CD4-positive, alpha-beta T cell treated with Interleukin-6 for 4 hours (primary cell): ENCODE measurements around the gene ZNF609.

Source experiments
- DNase-seq: peaks from one replicate; pipeline ENCODE4 v3.0.0-alpha.2; 2020; ENCODE audit warnings: mixed read lengths

ZNF609 gene

DNA sequence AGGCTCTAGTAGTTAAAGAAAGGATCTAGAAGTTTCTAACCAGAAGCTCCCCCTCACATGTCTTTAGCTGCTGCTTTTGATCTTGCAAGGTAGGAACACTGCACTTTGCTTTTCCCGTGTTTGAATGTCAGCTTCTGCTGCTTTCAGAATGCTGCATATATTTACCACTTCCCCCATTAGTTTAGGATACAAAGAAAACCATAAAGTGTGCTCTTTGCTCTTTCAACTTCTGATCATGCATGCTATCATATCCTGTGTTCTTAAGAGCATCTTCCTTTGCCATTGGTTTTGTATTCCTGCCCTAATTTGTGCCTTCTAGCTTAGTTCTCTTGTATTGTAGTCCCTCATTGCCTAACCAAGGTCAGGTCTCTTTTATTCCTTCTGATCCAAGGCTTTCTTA lies 43.3 kb downstream of the ZNF609 start:
- DNase-seq = peak; percentile 28

DNA sequence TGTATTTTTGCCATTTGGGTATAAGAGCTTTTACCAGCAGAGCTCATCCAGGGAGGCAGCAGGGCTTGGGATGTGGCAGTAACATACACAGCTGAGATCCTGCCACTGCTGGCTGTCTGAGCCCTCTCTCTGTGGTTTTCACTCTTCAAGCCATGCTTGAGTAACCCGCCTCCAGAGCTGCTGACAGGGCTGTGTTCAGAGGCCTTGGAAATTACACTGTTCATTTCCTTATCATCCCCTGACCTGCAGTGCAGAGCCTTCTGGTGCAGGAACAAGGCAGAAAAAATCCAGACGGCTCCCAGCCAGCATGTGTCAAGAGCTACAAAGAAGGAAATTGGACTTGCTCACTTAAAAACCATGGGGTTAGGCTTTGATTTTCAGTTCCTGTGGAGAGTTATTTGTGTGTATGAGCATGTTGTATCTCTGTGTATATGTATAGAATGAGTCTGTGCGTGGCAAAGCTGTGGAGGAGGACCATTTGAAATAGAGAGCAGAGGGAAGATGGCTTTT lies 47.0 kb downstream of the ZNF609 start:
- peak; percentile 58 for DNase-seq

DNA sequence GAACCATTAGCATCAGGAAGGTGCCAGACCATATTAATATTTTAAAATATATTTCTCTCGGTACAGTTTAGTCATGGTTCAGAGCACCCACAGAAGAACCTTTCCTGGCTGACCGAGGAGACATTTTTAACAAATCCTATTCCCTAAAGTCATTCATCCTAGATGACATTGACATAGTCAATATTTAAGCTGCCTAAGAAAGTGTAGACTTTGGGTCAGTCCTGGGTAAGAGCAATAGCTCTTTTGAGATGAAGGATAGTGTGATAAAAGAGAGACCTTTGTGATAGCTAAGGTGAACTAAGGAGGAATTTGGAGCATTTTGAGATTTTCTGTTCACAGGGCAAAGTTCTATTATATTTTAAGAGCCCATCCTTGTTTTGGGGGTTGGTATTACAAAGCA lies 47.5 kb downstream of the ZNF609 start:
- DNase-seq = no peak

DNA sequence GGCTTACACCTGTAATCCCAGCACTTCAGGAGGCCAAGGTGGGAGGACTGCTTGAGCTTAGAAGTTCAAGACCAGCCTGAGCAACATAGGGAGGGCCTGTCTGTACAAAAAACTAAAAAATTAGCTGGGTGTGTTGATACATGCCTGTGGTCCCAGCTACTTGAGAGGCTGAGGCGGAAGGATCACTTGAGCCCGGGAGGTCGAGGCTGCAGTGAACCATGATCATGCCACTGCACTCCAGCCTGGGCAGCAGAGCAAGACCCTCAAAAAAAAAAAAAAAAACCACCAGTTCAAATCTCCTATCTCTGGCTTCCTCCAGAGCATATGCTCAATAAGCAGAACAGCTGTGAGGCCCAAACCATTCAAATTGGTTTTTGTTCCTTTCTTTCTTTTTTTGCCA lies 53.4 kb downstream of the ZNF609 start:
- DNase-seq = no peak

DNA sequence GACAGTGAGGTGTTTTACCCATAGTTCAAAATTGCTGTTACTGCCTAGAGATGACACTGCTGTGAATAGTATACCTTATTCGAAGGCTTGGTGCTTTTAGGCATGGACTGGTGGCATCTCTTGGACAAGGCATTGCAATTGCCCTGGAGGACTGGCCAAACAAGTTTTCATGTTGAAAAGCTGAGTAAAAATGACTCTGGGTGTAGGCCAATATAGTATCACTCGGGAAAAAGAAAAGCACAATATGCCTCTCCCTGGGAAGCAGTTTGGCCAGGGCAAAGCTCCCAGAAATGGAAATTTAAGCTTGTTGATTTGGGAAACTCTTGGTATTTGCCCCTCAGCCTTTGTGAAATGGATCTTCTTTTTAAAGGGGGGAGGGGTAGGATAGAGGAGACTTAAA lies 54.8 kb downstream of the ZNF609 start:
- DNase-seq = no peak

GRCh38 chr15:64515825-64516224 lies 55.4 kb downstream of the ZNF609 start:
- DNase-seq = no peak

- no peak for DNase-seq
Measured at GRCh38 chr15:64519897-64520296, 59.5 kb downstream of the ZNF609 start.

GRCh38 chr15:64521201-64521600 lies 60.8 kb downstream of the ZNF609 start:
- DNase-seq = no peak

- DNase-seq = no peak
Measured at GRCh38 chr15:64521726-64522164, 61.4 kb downstream of the ZNF609 start.

- DNase-seq = no peak
Measured at GRCh38 chr15:64522226-64522823, 61.9 kb downstream of the ZNF609 start.

DNA sequence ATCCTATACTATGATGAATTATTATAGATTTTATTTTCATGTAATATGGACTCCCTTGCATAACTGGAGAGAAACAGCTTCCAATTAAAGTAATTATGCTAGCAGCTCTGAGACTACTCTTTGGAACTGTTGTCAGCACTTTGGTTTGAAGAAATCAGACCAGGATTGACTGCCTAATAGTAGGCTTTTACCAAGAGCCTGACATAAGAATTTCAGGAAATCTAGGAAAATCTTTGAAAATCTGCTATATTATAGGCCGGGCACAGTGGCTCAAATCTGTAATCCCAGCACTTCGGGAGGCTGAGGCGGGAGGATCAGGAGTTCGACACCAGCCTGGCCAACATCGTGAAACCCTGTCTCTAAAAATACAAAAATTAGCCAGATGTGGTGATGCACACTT lies 62.9 kb downstream of the ZNF609 start:
- DNase-seq = no peak

- no peak for DNase-seq
Measured at GRCh38 chr15:64524778-64525177, 64.4 kb downstream of the ZNF609 start.

GRCh38 chr15:64525828-64526530 lies 65.6 kb downstream of the ZNF609 start:
- no peak for DNase-seq

DNA sequence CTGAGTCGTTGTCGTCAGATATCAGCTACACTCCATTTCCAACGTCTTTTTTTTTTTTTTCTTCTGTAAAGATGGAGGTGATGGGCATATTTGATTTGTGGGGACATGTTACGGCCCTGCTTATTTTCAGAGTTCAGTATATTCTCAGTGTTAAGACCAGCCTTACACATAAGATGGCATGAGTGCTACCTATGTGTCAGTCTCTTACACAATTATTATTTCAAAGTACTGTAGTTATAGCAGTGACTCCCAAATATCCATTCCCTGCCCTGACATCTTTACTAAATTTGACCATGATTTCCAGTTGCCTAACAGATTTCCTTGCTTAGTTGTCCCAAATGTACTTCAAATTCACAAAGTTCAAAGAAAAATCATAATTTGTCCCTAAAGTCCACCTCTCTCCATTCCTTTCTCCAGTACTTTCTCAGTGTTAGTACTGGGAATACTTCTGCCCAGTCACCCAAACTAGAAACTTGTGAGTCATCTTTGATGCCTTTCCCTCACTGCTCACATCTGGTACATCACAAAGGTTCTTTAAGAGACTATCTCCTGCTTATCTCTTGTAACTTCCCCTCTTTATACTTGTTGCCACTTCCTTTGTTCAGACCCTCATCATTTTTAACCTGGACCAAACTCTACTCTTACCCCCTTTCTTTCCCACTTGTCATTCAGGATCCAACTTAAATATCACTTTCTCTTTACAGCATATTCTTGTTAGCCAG lies 67.0 kb downstream of the ZNF609 start:
- no peak for DNase-seq

GRCh38 chr15:64528871-64529270 lies 68.5 kb downstream of the ZNF609 start:
- no peak for DNase-seq

DNA sequence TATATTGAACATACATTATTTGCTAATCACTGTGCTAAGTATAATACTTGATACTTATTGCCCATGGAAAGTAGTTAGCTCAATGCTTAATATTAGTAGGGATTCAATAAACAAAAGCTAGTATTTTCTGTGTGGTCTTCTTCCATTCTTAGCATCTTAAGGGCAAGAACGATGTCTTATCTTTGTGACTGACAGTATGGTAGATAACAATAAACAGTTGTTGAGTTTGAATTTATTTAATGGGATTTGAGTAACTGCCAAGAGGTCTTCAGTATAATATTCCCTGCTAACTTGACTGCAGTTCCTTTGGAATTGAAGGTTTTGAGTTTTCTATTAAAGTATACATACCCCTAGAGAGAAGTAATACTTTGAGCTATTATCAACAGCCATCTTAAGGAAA lies 70.1 kb downstream of the ZNF609 start:
- no peak for DNase-seq

DNA sequence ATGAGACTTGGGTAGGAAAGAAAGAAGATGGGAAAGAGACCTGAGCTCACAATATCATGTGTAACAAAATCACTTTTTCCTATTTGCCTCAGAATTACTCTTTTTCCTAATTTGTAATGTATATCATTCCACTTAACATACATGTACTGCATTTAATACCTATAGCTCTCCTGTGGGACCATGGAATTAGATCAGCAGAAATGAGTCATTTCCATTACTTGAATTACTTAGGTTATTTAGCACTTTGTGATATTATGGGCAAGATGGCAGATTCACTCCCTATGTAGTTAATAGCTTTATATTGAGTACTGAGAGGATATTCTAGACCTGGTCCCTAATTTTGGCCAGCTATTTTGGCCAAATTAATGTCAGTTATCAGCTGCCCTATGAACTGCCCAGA lies 70.5 kb downstream of the ZNF609 start:
- no peak for DNase-seq

DNA sequence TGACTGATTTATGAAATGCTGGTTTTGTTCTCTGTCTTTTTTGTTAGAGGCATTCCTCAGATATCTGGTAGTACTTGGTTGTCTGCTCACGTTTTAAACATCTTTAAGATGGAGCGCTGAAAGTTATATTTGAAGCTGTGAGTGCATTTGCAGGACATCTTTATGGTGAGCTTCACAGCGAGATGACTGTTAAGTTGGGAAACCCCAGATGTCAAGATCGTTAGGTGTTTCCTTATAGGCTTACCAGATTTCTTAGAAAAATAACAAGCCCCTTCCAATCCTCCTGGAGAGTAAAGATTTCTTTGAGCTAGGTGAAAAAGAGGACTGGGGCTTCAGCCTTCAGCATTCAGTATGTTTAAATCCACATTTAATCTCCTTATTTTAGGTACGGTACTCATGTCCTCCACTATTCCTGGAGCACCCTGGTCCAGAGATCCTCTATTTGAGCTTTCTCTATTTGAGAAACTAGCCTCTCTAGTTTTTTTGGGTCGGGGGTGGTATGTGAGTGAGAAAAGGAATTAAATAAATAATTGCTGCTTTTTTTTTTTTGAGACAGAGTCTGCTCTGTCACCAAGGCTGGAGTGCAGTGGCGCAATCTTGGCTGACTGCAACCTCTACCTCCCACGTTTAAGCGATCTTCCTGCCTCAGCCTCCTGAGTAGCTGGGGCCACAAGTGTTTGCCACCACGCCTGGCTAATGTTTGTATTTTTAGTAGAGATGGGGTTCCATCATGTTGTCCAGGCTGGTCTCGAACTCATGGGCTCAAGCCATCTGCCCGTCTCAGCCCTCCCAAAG lies 72.3 kb downstream of the ZNF609 start:
- DNase-seq = peak; percentile 7

DNA sequence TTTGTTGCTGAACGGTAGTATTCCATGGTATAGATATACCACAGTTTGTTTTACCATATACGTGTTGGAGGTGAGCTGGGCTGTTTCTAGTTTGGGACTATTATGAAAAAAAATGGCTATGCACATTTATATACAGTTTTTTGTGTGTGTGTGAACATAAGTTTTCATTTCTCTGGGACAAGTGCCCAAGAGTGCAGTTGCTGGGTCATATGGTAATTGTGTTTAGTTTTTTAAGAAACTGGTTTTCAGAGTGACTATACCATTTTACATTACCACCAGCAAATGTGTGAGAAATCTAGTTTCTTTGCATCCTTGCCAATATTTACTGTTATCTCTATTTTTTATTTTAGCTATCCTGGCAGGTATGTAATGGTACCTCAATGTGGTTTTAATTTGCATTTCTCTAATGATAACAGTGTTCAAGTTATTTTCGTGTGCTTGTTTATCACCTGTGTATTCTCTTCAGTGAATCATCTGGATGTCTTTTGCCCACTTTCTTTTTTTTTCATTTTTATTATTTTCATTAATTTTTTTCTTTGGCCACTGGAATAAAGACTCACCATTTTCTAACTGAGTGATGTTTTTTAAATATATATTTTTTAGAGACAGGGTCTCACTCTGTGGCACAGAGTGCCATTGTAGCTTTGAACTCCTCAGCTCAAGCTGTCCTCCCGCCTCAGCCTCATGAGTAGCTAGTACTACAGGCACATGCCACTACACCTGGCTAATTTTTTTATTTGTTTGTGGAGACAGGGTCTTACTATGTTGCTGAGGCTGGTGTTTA lies 75.3 kb downstream of the ZNF609 start:
- peak; percentile 15 for DNase-seq

DNA sequence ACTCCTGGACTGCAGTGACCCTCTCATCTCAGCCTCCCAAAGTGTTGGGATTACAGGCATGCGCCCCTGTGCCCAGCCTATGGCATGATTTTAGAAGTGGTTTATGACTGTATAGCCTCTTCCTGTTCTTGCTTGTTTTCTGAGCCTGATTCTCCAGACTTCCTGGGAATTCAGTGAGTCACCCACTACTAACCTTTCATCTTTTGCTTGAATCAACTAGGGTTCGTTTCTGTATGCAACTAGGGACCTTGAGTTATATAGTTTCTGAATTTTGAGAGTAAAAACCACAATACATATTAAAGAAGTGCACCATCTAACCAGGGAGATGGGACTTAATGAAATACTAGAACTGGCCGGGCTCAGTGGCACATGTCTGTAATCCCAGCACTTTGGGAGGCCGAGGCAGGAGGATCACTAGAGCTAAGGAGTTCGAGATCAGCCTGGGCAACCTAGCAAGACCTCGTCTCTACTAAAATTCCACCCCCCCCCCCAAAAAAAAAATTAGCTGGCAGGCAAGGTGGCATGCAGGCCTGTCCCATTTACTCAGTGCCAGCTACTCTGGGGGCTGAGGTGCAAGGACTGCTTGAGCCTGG lies 76.0 kb downstream of the ZNF609 start:
- DNase-seq = no peak

DNA sequence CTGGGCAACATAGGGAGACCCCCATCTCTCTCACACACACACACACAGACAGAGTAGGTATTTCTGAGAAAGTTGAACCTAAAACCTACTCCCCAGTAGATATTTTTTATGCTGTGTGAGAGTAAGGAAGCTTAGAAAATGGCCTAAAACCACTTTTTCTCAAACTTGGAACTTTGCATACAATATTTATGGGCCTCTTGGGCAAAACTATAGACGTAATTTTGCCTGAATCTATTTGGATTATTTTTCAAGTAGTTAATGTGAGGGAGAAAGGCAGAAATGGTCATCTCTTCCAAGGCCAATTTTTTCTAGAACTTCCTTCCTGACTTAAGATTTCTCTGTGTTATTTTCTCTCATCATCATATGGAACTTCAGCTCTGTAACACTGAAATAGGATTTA lies 81.7 kb downstream of the ZNF609 start:
- no peak for DNase-seq

GRCh38 chr15:64544450-64544849 lies 84.1 kb downstream of the ZNF609 start:
- DNase-seq = no peak
